Measurements from ENCODE around the gene BCL11B.
"Not testable (repeated sequence)": the region's sequence is repeated elsewhere in the genome, so short reads cannot be mapped to it uniquely, and the experiment has no call there.

Gene BCL11B

DNA sequence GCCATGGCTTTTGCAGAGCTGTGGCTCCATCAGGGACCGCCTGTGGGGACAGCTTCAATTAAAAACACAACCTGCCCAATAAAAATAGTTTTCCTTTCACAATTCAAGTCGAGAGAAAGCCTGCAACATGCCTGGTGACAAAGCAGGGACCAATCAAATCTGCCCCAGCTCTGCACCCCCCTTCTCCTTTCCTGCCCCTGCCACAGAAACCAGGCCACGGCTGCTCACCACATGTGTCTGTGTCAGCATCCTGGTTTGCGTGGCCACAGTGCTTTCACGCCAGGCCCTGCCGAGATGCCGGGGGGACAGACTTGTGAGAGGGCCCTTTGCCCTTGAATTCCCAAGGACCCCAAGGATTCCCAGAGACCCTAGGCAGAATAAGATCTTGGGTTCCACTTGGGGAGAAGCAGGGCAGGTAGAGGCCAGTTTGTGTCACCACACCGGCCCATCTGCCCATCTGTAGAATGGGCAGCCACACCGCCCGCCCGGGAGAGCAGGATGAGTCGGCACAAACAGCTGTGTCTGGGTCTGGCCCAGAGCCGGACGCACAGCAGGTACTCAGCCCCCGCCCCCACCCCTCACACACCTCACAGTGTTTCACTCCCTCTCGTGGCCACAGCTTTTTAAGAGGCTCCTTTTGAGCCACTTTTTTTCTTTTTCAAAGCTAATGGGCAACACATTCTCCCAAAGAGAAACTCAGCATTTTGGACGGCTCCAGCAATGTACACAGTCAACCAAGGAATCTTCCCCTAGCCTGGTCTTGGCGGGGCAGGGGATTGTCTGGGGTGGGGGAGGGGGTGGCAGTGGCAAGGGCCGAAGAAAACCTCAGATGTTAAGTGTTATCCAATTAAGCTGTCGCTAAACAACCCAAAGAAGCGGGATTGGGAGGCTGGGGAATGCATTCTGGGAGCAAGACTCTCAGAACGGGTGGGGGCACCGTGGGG lies 41.5 kb downstream of the BCL11B start:
- no peak for TF ChIP-seq ELF4 (IDR thresholded peaks at IDR 0.05)
- TF ChIP-seq FOXM1 (IDR thresholded peaks at IDR 0.05; ENCODE audit: borderline replicate concordance): no peak
- TF ChIP-seq L3MBTL2 (conservative IDR thresholded peaks at IDR 0.05): no peak
- no peak for TF ChIP-seq CTBP1 (IDR thresholded peaks at IDR 0.05; ENCODE audit: borderline replicate concordance)
- no peak for TF ChIP-seq BHLHE40 (IDR thresholded peaks at IDR 0.05; ENCODE audit: borderline replicate concordance)
- no peak for TF ChIP-seq TARDBP (IDR thresholded peaks at IDR 0.05)
- no peak for DNase-seq (ENCODE audit: extremely low spot score)
- ChIA-PET POLR2A (interaction anchor here (1.0 to 1.4 kb wide), 3 partner anchors 12 to 41 kb away, joined by 4 read pairs; partner anchors contain the start of gene BCL11B), CTCF (interaction anchor here (0.5 to 3.3 kb wide), 4 partner anchors 11 to 994 kb away, joined by 5 to 11 read pairs (median 6); no protein-coding TSS in a partner anchor)

DNA sequence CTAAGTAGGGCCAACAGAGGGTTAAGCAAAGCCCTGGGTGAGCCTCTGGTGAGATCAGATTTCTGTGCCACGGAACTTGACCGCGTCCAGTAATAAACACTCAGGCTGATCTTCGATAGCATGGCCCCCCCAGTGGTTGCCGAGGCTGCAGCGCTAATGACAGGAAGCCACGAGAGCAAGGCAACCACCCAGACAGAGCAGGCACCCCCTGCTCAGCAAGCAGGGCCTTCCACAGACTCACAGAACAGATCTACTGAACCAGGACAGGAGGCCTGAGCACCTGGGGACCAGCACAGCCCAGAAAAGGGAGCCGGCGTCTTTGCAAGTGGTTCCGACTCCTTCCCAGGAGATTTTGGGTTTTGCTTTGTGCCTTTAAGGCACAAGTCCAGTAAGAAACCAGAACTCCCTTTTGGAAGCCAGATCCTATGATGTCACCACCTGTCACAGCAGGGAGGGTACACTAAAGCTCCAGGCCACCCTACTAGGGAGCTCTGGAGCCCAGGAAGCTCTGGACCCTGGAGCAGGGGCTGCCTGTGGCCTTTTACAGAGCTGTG lies 42.3 kb downstream of the BCL11B start:
- TF ChIP-seq FOXA1 (IDR thresholded peaks at IDR 0.05): no peak
- TF ChIP-seq CTBP1 (IDR thresholded peaks at IDR 0.05; ENCODE audit: borderline replicate concordance): no peak
- TF ChIP-seq ARNT (IDR thresholded peaks at IDR 0.05): no peak
- TF ChIP-seq, protein P1, sequence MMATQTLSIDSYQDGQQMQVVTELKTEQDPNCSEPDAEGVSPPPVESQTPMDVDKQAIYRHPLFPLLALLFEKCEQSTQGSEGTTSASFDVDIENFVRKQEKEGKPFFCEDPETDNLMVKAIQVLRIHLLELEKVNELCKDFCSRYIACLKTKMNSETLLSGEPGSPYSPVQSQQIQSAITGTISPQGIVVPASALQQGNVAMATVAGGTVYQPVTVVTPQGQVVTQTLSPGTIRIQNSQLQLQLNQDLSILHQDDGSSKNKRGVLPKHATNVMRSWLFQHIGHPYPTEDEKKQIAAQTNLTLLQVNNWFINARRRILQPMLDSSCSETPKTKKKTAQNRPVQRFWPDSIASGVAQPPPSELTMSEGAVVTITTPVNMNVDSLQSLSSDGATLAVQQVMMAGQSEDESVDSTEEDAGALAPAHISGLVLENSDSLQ (IDR thresholded peaks at IDR 0.05): no peak
- TF ChIP-seq HDGF (IDR thresholded peaks at IDR 0.05; ENCODE audit: borderline replicate concordance): no peak
- TF ChIP-seq FOXM1 (IDR thresholded peaks at IDR 0.05; ENCODE audit: borderline replicate concordance): no peak
- TF ChIP-seq SP1 (IDR thresholded peaks at IDR 0.05): no peak
- no peak for TF ChIP-seq NFRKB (IDR thresholded peaks at IDR 0.05)
- DNase-seq (ENCODE audit: extremely low spot score): peak; percentile 30
- ChIA-PET POLR2A (interaction anchor here (1.0 to 1.4 kb wide), 4 partner anchors 11 to 42 kb away, joined by 3 to 4 read pairs (median 4); partner anchors contain the start of gene BCL11B), CTCF (interaction anchor here (1.0 to 3.3 kb wide), 3 partner anchors 12 to 37 kb away, joined by 3 to 11 read pairs (median 3); no protein-coding TSS in a partner anchor)

DNA sequence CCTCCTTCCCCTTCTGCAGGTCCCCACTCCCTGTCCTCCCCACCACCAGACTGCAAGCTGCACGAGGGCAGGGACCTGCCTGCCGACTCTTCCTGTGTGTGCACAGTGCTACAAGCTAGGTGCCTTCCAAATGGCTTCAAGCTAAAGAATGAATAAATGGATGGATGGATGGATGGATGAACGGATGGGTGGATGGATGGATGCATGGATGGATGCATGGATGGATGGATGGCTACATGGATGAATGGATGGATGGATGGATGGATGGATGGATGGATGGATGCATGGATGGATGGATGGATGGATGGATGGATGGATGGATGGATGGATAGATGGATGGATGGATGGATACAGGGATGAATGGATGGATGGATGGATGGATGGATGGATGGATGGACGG lies 43.2 kb downstream of the BCL11B start:
- ChIA-PET CTCF (interaction anchor here (1.0 to 1.6 kb wide), 2 partner anchors 14 to 38 kb away, joined by 3 read pairs; no protein-coding TSS in a partner anchor), POLR2A (interaction anchor here (1.0 to 1.4 kb wide), 3 partner anchors 10 to 25 kb away, joined by 3 to 4 read pairs (median 4); no protein-coding TSS in a partner anchor)
- not testable (repeated sequence) for DNase-seq (ENCODE audit: extremely low spot score)

DNA sequence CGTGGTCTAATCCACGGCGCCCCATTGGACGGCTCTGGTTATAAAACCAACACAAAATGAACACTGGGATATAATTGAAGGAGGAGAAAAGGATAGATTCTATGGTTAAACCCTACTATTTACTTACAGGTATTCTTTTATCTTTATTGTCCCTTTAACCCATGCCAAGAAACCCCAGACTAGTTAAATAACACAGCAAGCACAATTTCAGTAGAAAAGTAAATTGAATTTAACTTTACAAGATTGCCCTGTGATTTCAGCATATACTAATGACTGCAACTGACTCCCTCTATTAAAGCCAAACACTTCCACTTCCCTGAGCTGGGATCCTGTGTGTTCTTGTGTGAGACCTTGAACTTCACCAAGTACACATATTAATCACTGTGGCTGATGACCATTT lies 45.3 kb downstream of the BCL11B start:
- DNase-seq (ENCODE audit: extremely low spot score): no peak
- TF ChIP-seq ELF4 (IDR thresholded peaks at IDR 0.05): no peak
- no peak for TF ChIP-seq NFRKB (IDR thresholded peaks at IDR 0.05)
- no peak for TF ChIP-seq SP1 (IDR thresholded peaks at IDR 0.05)
- no peak for TF ChIP-seq BHLHE40 (IDR thresholded peaks at IDR 0.05; ENCODE audit: borderline replicate concordance)
- TF ChIP-seq TARDBP (IDR thresholded peaks at IDR 0.05): no peak
- no peak for TF ChIP-seq FOXK2 (IDR thresholded peaks at IDR 0.05)
- TF ChIP-seq FOXM1 (IDR thresholded peaks at IDR 0.05; ENCODE audit: borderline replicate concordance): no peak
- no peak for TF ChIP-seq CTBP1 (IDR thresholded peaks at IDR 0.05; ENCODE audit: borderline replicate concordance)
- TF ChIP-seq LEF1 (IDR thresholded peaks at IDR 0.05; ENCODE audit: borderline replicate concordance): no peak
- CTCF ChIA-PET: no interaction called here
- POLR2A ChIA-PET: interaction anchor here (1.9 kb wide), 1 partner anchor 36 kb away, joined by 6 read pairs; no protein-coding TSS in a partner anchor

DNA sequence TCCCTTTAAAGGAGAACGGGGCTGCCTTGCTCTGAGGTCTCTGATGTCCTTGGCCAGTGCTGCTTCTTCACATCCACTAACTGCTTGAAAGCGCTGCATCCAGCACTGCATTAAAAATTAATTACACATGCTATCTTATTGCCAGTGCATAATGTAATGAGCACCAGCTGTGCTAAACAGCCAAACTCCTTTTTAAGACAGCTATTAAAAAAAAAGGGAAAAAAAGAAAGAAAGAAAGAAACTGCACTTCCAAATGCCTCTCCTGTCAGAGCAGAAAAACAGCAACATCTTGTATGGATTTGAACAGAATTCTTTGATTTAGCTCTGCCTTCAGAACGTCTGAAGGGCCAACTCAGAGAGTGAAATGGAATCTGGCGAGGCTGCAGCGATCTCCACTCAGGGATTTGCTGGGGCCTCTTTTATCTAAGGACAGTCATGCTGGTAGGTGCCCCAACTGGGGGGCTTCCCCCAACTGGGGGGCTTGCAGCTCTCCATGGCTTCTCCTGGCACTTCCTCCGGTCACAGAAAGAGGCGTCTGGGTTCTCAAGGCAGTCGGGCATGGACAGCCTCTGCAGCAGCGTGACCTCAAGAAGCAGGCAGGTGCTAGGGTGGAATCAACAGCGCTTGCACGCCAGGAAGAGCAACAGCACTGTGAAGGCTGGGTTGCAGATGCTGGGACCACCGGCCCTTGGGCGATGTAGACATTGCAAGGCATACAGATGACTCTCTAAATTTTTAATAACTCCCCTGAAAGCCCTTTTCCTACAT lies 46.4 kb downstream of the BCL11B start:
- no peak for DNase-seq (ENCODE audit: extremely low spot score)
- POLR2A ChIA-PET: no interaction called here
- CTCF ChIA-PET: interaction anchor here (1.3 kb wide), 1 partner anchor 14 kb away, joined by 3 read pairs; no protein-coding TSS in a partner anchor
- TF ChIP-seq, protein P1 (IDR thresholded peaks at IDR 0.05): no peak
- no peak for TF ChIP-seq TARDBP (IDR thresholded peaks at IDR 0.05)
- TF ChIP-seq ARNT (IDR thresholded peaks at IDR 0.05): no peak
- TF ChIP-seq SP1 (IDR thresholded peaks at IDR 0.05): no peak
- no peak for TF ChIP-seq HDGF (IDR thresholded peaks at IDR 0.05; ENCODE audit: borderline replicate concordance)
- no peak for TF ChIP-seq NFRKB (IDR thresholded peaks at IDR 0.05)
- TF ChIP-seq FOXK2 (IDR thresholded peaks at IDR 0.05): no peak
- TF ChIP-seq BHLHE40 (IDR thresholded peaks at IDR 0.05; ENCODE audit: borderline replicate concordance): no peak
- TF ChIP-seq LEF1 (IDR thresholded peaks at IDR 0.05; ENCODE audit: borderline replicate concordance): no peak
- no peak for TF ChIP-seq ELF4 (IDR thresholded peaks at IDR 0.05)
- TF ChIP-seq CTBP1 (IDR thresholded peaks at IDR 0.05; ENCODE audit: borderline replicate concordance): no peak
- TF ChIP-seq SUZ12 (IDR thresholded peaks at IDR 0.05): no peak

DNA sequence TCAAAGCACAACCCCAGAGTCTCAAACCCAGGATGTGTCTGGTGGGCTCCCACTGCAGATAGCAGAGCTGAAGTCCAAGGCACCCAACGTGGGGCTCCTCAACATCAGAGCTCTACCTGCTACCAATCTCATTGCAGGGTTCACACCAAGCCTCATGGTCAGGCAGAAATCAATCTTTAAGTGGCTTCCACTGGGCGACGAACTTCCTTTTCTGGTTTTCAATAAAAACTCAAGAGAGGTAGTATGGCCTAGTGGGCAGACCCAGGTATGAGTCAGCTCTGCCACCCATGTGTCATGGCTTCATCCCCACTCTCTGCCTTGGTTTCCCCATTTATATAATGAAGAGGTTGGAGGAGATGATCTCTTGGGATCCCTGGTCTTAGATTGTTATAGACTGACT lies 47.0 kb downstream of the BCL11B start:
- no peak for DNase-seq (ENCODE audit: extremely low spot score)
- POLR2A ChIA-PET: interaction anchor here (1.4 kb wide), 1 partner anchor 10 kb away, joined by 4 read pairs; no protein-coding TSS in a partner anchor
- TF ChIP-seq HDGF (IDR thresholded peaks at IDR 0.05; ENCODE audit: borderline replicate concordance) (no peak), ARNT (IDR thresholded peaks at IDR 0.05) (no peak), ZNF384 (IDR thresholded peaks at IDR 0.05) (no peak)
- CTCF ChIA-PET: interaction anchor here (1.3 kb wide), 1 partner anchor 15 kb away, joined by 3 read pairs; no protein-coding TSS in a partner anchor

Measured in HEK293T (cell line).